Hair follicle dermal papilla cell (primary cell): ENCODE results near the gene SH2D5. TPM values are rescaled to one million over a fixed set of nuclear protein-coding genes. Genes with fewer than 3 reads are reported as not detected.

ENCODE experiments used
- total RNA-seq: library from RNA; depleted of rRNA; stranded (reverse); fragments of >200 nt; gene quantifications from 2 replicates; pipeline ENCODE4 v1.2.3, GENCODE V29; 2012

The SH2D5 gene
- total RNA-seq: 2.1 and 4.9 TPM in 2 replicates

GRCh38 chr1:20732588-20733359, at the start of gene SH2D5:
TSS of gene SH2D5 (minus strand) at chr1:20732703. CDS start at chr1:20728044, 4,659 bp downstream.

DNA sequence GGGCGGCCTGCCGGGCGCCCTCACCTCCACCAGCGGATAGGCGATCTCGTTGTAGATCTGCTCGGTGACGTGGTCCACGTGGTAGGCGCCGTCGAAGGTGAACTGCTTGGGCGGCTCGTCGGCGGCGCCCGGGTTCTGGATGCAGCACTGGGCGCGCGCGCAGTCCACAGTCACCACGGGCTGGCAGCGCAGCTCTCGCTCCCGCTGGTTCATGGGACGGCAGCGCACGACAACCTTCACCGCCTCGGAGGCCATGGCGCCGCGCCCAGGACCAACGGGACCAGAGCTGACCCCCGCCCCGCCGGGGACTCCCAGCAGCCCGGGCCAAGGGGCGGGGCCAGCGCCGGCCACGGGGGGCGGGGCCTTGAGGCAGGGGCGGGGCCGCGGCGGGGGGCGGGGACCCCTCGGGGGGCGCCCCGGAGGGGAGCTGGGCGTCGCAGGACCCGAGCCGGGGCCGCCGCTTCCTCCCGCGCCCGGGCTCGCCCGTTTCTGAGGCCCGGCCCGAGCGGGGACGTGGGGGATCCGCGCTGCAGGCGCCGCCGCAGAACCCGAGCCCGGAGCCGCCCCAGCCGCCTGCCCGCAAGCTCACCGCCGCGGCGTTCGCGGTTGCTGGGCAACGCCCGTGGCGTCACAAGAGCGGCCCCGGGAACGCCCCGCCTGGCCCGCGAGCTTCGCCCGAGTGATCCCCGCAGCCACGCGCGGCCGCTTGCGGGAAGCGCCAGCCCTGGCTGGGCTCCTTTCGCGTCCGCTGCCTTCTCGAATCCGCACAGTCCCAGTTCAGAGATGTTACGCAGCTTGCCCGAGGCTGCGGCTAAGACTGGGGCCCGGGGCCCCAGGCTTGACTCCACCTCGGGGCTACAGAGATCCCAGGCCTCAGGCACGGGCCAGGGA, 14.8 kb downstream of the SH2D5 start, which contains the start of gene KIF17:
TSS of gene KIF17 (minus strand) at position 556 of the 891 bp plus-strand sequence. CDS start at position 255, 301 bp downstream.

Other genes with a start within 250 kb of the SH2D5 start
- gene CAMK2N1, start 246.5 kb downstream of the SH2D5 start, total RNA-seq: 30.5 and 33.8 TPM in 2 replicates
- gene MUL1, start 224.6 kb downstream of the SH2D5 start, total RNA-seq: 36.8 and 37.9 TPM in 2 replicates
- gene FAM43B, start 180.1 kb downstream of the SH2D5 start, total RNA-seq: 0.16 TPM in 1 of 2 replicates, not detected in the other
- 0.32 and 1.5 TPM in 2 replicates for gene CDA, start 143.6 kb downstream of the SH2D5 start, total RNA-seq
- 90.7 and 104 TPM in 2 replicates for gene PINK1, start 99.2 kb downstream of the SH2D5 start, total RNA-seq
- gene DDOST, start 71.3 kb downstream of the SH2D5 start, total RNA-seq: 250 and 254 TPM in 2 replicates
- gene KIF17, start 14.7 kb downstream of the SH2D5 start, total RNA-seq: 0.32 and 0.61 TPM in 2 replicates
- gene HP1BP3, start 54.6 kb upstream of the SH2D5 start, total RNA-seq: 206 and 209 TPM in 2 replicates